Endothelial cell of umbilical vein (primary cell): Measurements from ENCODE around the gene KIF3B. TPM values are rescaled to one million over a fixed set of nuclear protein-coding genes. Genes with fewer than 3 reads are reported as not detected.

Experiments used
- BruUV-seq: library from RNA; stranded (reverse); fragments of 400-500 nt; replicated peaks from 2 replicates; lab custom pipeline; 2021; lab: Mats Ljungman, UMichigan
- CTCF ChIA-PET: fragments of 300-600, 350-600 bp; sonication (Branson Sonifier 250); formaldehyde crosslinking; loops from one replicate; lab custom pipeline; 2021; ENCODE audit warnings: antibody characterized with exemption, inconsistent platforms; lab: Charles Lee
- POLR2A ChIA-PET: fragments of 300-600, 350-600 bp; sonication (Branson Sonifier 250); formaldehyde crosslinking; loops from one replicate; lab custom pipeline; 2021; ENCODE audit warnings: antibody characterized with exemption, inconsistent platforms; lab: Charles Lee
- DNase-seq: peaks from one replicate; pipeline ENCODE4 v3.0.0-alpha.2; 2011; ENCODE audit warnings: low read depth, low spot score
- FAIRE-seq: peaks from 2 replicates; lab custom pipeline; 2011; peaks lifted over from hg19 to GRCh38; lab: Jason Lieb, UNC
- H2AFZ ChIP-seq: 2 replicates; pipeline ENCODE4 v1.6.0; 2012; ENCODE audit warnings: low read depth, low read length, control low read depth, inconsistent platforms
- H3K27ac ChIP-seq: 2 replicates; pipeline ENCODE4 v1.5.1; 2011; ENCODE audit warnings: low read depth, mild to moderate bottlenecking, control low read depth, low read length, moderate library complexity; ENCODE audit not compliant: insufficient read depth
- H3K27me3 ChIP-seq, 2 experiments: 2 replicates each; pipeline versions ENCODE4 v1.6.0 to v1.6.1; 2011; ENCODE audit warnings: low read length in 2 of 2, mixed read lengths in 1 of 2; ENCODE audit not compliant: control insufficient read depth in 2 of 2, insufficient read depth in 2 of 2
- H3K36me3 ChIP-seq, 2 experiments: 2 replicates in 1 of 2; 3 replicates in 1 of 2; pipeline ENCODE4 v1.5.1; 2011; ENCODE audit warnings: low read length in 2 of 2, mild to moderate bottlenecking in 1 of 2, moderate library complexity in 1 of 2; ENCODE audit not compliant: control insufficient read depth in 2 of 2, insufficient read depth in 2 of 2; ENCODE audit errors: extremely low read depth in 1 of 2
- H3K4me1 ChIP-seq: 3 replicates; pipeline ENCODE4 v1.5.1; 2011; ENCODE audit warnings: mild to moderate bottlenecking, low read length; ENCODE audit not compliant: control insufficient read depth, insufficient read depth; ENCODE audit errors: extremely low read depth
- H3K4me2 ChIP-seq: 2 replicates; pipeline ENCODE4 v1.6.1; 2011; ENCODE audit warnings: low read length, control low read depth, mixed read lengths; ENCODE audit not compliant: insufficient read depth
- H3K4me3 ChIP-seq, 3 experiments: fragments of 200-600 bp in 1 of 3; sonication (generic), shearing (Covaris generic) in 1 of 3; replicated peaks in 1 of 3; 2 replicates each; pipeline ENCODE4 v1.5.1; 2011 to 2016; ENCODE audit warnings: control low read depth in 3 of 3, low read length in 3 of 3, mild to moderate bottlenecking in 2 of 3, inconsistent platforms in 1 of 3, low read depth in 1 of 3, moderate library complexity in 1 of 3; ENCODE audit not compliant: insufficient read depth in 1 of 3
- H3K79me2 ChIP-seq: 2 replicates; pipeline ENCODE4 v1.6.0; 2012; ENCODE audit warnings: low read length, inconsistent platforms; ENCODE audit not compliant: control insufficient read depth, insufficient read depth
- H3K9ac ChIP-seq: replicated peaks from 2 replicates; pipeline ENCODE3; 2011; ENCODE audit warnings: low read length, control low read depth; ENCODE audit not compliant: insufficient read depth; ENCODE audit errors: extremely low read depth
- H3K9me1 ChIP-seq: replicated peaks from 3 replicates; pipeline ENCODE4 v1.6.0; 2011; ENCODE audit warnings: mild to moderate bottlenecking, low read length; ENCODE audit not compliant: control insufficient read depth, insufficient read depth; ENCODE audit errors: extremely low read depth
- H3K9me3 ChIP-seq: replicated peaks from 2 replicates; pipeline ENCODE4 v1.5.1; 2012; ENCODE audit warnings: low read length, inconsistent platforms; ENCODE audit not compliant: control insufficient read depth, insufficient read depth
- H4K20me1 ChIP-seq: replicated peaks from 2 replicates; pipeline ENCODE3; 2011; ENCODE audit warnings: mild to moderate bottlenecking, low read length; ENCODE audit not compliant: control insufficient read depth, insufficient read depth; ENCODE audit errors: extremely low read depth
- EZH2 ChIP-seq: IDR thresholded peaks from 2 replicates; pipeline ENCODE4 v1.6.1; 2012; ENCODE audit warnings: borderline replicate concordance, low read depth, mild to moderate bottlenecking, moderate library complexity, low read length, inconsistent platforms; ENCODE audit not compliant: severe bottlenecking
- FOS ChIP-seq: IDR thresholded peaks from 2 replicates; pipeline ENCODE4 v1.6.1; 2011; ENCODE audit warnings: mild to moderate bottlenecking, low read length, moderate library complexity, borderline replicate concordance; ENCODE audit not compliant: insufficient read depth
- GATA2 ChIP-seq: IDR thresholded peaks from 2 replicates; pipeline ENCODE4 v1.7.0; 2011; ENCODE audit warnings: low read depth, mild to moderate bottlenecking, moderate library complexity, mixed read lengths, low read length; ENCODE audit not compliant: insufficient read length, insufficient read depth
- JUN ChIP-seq: IDR thresholded peaks from 2 replicates; pipeline ENCODE4 v1.6.1; 2011; ENCODE audit warnings: borderline replicate concordance, low read depth; ENCODE audit not compliant: insufficient read length, insufficient read depth
- MYC ChIP-seq: IDR thresholded peaks from one replicate; pipeline ENCODE4 v1.6.1; 2011; ENCODE audit warnings: mild to moderate bottlenecking, low read depth, low read length
- POLR2A ChIP-seq: IDR thresholded peaks from 2 replicates; pipeline ENCODE4 v1.6.1; 2012; ENCODE audit warnings: low read depth, mild to moderate bottlenecking, control low read depth, low read length
- POLR2AphosphoS5 ChIP-seq: IDR thresholded peaks from 2 replicates; pipeline ENCODE4 v1.6.1; 2012; ENCODE audit warnings: low read depth, mild to moderate bottlenecking, control low read depth, low read length, moderate library complexity; ENCODE audit not compliant: insufficient read depth
- dilution Hi-C: fragments of 300-500 bp; cut with MboI; formaldehyde crosslinking; loops from one replicate; pipeline ENCODE4 v1.15.0; 2019; ENCODE audit warnings: low sequenced_read_pairs; ENCODE audit not compliant: extremely low pct_ligation_motif_present
- intact Hi-C: fragments of 100-400 bp; cut with micrococcal nuclease; formaldehyde crosslinking; loops from one replicate; pipeline ENCODE4 v1.10.0; 2022
- polyA plus RNA-seq, 4 experiments: library from polyadenylated mRNA; depleted of rRNA in 3 of 4; stranded (reverse) in 3 of 4; unstranded in 1 of 4; fragments of >200 nt; gene quantifications; 2 replicates each; pipeline versions ENCODE4 v1.2.1 to v1.2.3, GENCODE V29; 2011 to 2012; ENCODE audit warnings: missing spikeins in 1 of 4
- total RNA-seq: library from RNA; stranded (reverse); gene quantifications from 2 replicates; pipeline ENCODE4 v1.2.3, GENCODE V29; 2021
- TF ChIP-seq, protein P1 (sequence below), 2 donors: IDR thresholded peaks; 1 replicate in 1 of 2; 2 replicates in 1 of 2; pipeline ENCODE4 v1.5.1; 2011; ENCODE audit warnings: low read length in 2 of 2, mild to moderate bottlenecking in 2 of 2, moderate library complexity in 2 of 2, control low read depth in 1 of 2, inconsistent platforms in 1 of 2, low read depth in 1 of 2; ENCODE audit not compliant: insufficient read depth in 1 of 2; ENCODE audit errors: extremely low read depth in 1 of 2
- TF ChIP-seq, protein P2 (sequence below): IDR thresholded peaks from 2 replicates; pipeline ENCODE4 v1.6.1; 2011; ENCODE audit not compliant: insufficient read depth, insufficient read length

KIF3B gene
- total and polyA plus RNA-seq, 2 donors (not counting 3 experiments of a cell fraction or from before 2014, with no cell fraction given): 14.5 to 25.1 TPM

DNA sequence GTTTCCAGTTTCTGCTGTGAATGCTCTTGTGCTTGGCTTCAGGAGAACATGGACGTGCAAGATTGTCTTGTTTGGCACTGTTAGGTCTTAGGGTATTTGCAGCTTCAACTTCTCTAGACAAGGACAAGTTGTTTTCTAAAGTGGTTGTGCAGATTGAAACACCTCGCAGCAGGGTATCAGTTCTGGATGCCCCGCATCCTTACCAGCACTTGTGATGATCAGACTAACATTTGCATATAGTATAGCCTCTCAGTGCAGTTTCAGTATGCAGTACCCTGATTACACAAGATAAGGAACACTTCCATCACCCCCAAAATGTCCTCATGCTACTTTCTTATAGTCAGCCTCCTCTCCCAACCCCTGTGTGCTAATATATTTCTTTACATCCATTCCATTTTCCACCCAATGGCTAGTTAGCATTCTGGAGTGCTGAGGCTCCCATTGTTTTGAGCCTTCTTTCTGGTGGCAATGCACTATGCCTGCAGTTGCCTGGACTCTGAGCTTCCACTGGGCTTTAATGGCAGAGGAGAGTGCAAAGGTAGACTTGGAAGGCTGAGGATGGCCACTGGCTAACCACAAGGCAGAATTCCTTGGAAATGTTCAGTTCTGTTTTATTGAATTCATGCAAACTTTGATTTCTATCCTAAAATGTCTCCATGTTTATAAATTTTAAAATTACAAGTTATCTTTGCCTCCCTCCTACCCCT, 35.4 kb downstream of the KIF3B start:
- Histone ChIP-seq H3K36me3 (peaks cover 2 to 22% of the 10 kb centered on the region in 2 experiments), H3K27me3 (no peaks in the 10 kb centered on the region), H3K9me3 (no peaks in the 10 kb centered on the region), H4K20me1 (no peaks in the 10 kb centered on the region), H3K4me1 (no peaks in the 10 kb centered on the region), H3K4me3 (no peak overlapping the region), H3K27ac (no peak overlapping the region), H3K9me1 (no peaks in the 10 kb centered on the region), H3K79me2 (no peaks in the 10 kb centered on the region), H3K4me2 (no peak overlapping the region), H2AFZ (no peak overlapping the region), H3K9ac (no peak overlapping the region)
- FAIRE-seq: no peak
- dilution Hi-C loops (no loop called here), intact Hi-C loops (no loop called here)
- CTCF ChIA-PET: interaction anchor here (0.7 kb wide), 1 partner anchor 185 kb away, joined by 4 read pairs; no protein-coding TSS in a partner anchor
- TF ChIP-seq EZH2 (no peak), MYC (no peak)
- no peak for DNase-seq
- POLR2A ChIA-PET: no interaction called here
- no TSS peak for BruUV-seq

DNA sequence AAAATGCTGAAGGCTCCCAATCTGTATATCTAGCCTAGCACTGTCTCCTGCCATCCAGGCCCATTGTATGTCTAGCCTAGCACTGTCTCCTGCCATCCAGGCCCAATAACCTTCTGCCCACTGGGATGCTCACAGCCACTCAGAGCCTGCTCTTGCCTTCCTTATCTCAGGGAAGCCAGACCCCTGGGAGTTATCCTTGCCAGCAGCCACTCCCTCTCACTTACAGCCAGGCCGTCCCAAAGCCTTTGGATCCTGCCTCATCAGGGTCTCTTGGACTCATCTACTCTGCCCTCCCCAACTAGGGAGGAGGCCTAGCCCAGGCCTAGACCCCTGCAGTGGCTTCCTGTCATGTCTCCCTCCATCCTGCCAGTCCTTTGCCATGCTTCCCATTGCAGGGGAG, 37.3 kb downstream of the KIF3B start:
- H3K4me1 ChIP-seq: peaks cover 3% of the 10 kb centered on the region
- peaks cover under 1 to 21% of the 10 kb centered on the region in 2 experiments for H3K36me3 ChIP-seq
- no peak overlapping the region for H2AFZ ChIP-seq
- no peaks in the 10 kb centered on the region for H3K9me1 ChIP-seq
- H3K79me2 ChIP-seq: no peaks in the 10 kb centered on the region
- H3K4me2 ChIP-seq: no peak overlapping the region
- no peaks in the 10 kb centered on the region for H3K27me3 ChIP-seq
- DNase-seq (no peak), FAIRE-seq (no peak)
- no peak overlapping the region for H3K27ac ChIP-seq
- H3K9me3 ChIP-seq: no peaks in the 10 kb centered on the region
- H3K4me3 ChIP-seq: no peak overlapping the region
- BruUV-seq: no TSS peak
- no peak for TF ChIP-seq POLR2A
- TF ChIP-seq, protein P1, sequence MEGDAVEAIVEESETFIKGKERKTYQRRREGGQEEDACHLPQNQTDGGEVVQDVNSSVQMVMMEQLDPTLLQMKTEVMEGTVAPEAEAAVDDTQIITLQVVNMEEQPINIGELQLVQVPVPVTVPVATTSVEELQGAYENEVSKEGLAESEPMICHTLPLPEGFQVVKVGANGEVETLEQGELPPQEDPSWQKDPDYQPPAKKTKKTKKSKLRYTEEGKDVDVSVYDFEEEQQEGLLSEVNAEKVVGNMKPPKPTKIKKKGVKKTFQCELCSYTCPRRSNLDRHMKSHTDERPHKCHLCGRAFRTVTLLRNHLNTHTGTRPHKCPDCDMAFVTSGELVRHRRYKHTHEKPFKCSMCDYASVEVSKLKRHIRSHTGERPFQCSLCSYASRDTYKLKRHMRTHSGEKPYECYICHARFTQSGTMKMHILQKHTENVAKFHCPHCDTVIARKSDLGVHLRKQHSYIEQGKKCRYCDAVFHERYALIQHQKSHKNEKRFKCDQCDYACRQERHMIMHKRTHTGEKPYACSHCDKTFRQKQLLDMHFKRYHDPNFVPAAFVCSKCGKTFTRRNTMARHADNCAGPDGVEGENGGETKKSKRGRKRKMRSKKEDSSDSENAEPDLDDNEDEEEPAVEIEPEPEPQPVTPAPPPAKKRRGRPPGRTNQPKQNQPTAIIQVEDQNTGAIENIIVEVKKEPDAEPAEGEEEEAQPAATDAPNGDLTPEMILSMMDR (IDR thresholded peaks at IDR 0.05; ENCODE audit: extremely low read depth in 1 of 2, insufficient read depth in 1 of 2, low read depth in 1 of 2, low read length in 2 of 2): no peak
- TF ChIP-seq POLR2AphosphoS5: no peak
- TF ChIP-seq EZH2: no peak
- TF ChIP-seq JUN: no peak
- TF ChIP-seq MYC: no peak
- TF ChIP-seq, protein P2, sequence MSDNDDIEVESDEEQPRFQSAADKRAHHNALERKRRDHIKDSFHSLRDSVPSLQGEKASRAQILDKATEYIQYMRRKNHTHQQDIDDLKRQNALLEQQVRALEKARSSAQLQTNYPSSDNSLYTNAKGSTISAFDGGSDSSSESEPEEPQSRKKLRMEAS: no peak
- TF ChIP-seq GATA2: no peak
- TF ChIP-seq FOS: no peak
- dilution Hi-C loops: no loop called here
- CTCF ChIA-PET: no interaction called here
- intact Hi-C loops: loop anchor here (2.0 kb wide), 1 partner anchor 38 kb away; the partner anchor contains the start of gene KIF3B
- no peak overlapping the region for H3K9ac ChIP-seq
- H4K20me1 ChIP-seq: no peaks in the 10 kb centered on the region
- POLR2A ChIA-PET: no interaction called here
